ENCODE measurements around the gene ZNF547.
"Not testable (repeated sequence)": the region's sequence is repeated elsewhere in the genome, so short reads cannot be mapped to it uniquely, and the experiment has no call there.

The ZNF547 gene

DNA sequence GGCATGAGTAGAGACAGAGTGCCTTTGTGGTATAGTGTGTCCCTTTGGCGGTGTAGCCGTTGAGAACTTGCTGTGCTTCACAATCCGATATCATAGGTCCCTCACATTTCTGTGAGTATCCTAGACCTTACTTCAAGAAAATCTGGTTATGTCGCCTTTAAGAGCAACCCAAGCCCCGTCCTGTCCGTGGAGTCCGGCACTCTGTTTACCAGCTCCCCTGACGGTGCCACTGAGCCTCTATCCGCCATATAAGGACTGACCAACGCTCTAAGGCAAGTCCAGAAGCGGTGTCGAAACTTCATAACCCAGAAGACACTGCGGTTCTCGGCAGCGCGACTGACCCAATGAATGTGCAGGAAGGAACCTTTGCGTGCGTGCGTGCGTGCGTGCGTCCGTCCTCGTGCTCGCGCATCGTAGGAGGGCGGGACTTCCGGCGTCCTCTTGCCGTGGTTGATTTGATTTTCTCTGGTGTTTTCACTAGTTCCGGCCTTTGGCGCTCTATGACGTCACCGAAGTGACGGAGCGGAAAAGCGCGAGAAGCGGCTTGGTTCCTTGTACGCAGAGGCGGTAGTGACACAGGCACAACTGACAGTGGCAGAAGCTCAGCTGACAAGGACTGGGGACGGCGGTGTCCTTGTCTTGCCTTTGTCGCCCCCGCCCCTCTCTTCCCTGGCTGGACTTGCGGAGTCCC lies at the start of gene ZNF547, which contains the start of gene TRAPPC2B:
Gene ZNF547, plus strand, starts transcription at position 555 of the 691 bp plus-strand sequence. CDS start 5,005 bp downstream, outside the sequence.
Gene TRAPPC2B, plus strand, starts transcription at position 555 of the 691 bp plus-strand sequence. CDS start 1,283 bp downstream, outside the sequence.
- peak; percentile 98 for DNase-seq

DNA sequence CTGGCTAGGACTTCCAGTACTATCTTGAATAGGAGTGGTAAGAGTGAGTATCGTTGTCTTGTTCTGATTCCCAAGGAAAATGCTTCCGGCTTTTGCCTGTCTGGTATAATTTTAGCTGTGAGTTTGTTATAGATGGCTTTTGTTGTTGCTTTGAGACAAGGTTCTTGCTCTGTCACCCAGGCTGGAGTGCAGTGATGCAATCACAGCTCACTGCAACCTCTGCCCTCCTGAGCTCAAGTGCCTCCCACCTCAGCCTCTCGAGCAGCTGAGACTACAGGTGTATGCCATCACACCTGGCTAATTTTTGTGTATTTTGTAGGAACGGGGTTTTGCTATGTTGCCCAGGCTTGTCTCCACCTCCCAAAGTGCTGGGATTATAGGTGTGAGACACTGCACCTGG lies 49.2 kb upstream of the ZNF547 start:
- DNase-seq, result no peak

- DNase-seq, result no peak
Measured at GRCh38 chr19:57317503-57317902, 45.8 kb upstream of the ZNF547 start.

- no peak for DNase-seq
Measured at GRCh38 chr19:57319869-57320179, 43.5 kb upstream of the ZNF547 start.

DNA sequence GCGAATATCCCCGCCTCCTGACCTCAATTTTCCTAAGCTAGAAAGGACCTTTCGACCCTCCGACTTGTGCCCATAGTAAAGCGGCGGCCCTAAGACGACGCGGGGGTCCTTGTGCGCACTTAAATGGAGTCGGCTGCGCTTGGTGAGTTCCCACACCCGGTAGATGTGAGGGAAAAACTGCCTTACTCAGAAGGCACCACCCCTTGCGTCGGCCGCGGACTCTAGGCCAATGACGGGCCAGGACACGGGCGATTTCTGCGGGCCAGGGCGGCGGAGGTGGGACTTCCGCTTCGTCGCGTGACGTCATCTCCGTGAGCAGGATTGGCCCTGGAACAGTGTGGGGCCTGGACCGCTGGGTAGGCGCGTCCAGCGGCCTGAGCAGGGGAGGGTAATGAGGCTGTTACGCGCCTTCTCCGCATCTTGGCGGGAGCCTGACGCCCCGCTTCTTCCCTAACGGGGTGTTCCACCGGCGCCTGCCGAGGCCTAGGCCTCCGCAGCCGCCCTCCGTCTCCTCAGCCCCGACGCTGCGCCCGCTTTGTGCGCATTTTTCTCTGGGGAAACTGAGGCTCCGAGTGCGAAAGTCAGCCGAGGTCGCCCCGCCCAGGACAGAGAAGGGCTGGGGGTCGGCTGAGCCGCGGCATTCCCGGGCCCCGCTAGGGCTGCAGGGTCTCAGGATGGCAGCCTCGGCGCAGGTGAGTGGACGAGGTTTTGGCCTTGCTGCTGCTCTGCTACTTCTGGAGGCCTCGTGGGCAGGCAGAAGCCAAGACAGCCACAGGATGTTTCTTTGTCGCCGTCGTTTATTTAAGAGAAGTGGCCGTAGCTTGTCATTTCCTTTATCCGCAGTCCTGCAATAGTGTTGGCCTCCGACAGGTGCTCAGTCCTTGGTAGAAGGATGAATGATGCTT lies 42.9 kb upstream of the ZNF547 start, which contains the start of gene ZNF543:
Gene ZNF543, plus strand, starts transcription at position 293 of the 905 bp plus-strand sequence. Its CDS starts 382 bp downstream, at position 675.
- peak; percentile 95 for DNase-seq

- DNase-seq, result no peak
Measured at GRCh38 chr19:57321116-57321515, 42.2 kb upstream of the ZNF547 start.

GRCh38 chr19:57321751-57322150 lies 41.6 kb upstream of the ZNF547 start:
- DNase-seq, result no peak

DNA sequence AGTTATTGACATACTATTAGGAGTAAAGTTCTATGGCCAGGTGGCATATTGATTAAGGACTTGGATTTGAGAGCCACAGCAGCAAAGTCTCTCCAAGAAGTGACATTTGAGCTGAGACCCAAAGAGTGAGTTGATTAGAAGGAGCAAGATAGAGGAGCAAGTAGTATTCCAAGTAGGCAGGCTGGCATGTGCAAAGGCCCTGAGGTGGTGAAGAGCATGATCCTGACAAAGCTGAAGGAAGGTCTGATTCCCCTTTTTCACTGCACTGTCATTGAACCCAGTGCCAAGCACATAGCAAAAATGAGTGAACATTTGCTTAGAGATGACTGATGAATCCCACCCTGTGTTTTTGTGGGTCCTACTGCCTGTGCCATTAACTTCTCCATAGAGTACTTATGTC lies 38.4 kb upstream of the ZNF547 start:
- no peak for DNase-seq

DNA sequence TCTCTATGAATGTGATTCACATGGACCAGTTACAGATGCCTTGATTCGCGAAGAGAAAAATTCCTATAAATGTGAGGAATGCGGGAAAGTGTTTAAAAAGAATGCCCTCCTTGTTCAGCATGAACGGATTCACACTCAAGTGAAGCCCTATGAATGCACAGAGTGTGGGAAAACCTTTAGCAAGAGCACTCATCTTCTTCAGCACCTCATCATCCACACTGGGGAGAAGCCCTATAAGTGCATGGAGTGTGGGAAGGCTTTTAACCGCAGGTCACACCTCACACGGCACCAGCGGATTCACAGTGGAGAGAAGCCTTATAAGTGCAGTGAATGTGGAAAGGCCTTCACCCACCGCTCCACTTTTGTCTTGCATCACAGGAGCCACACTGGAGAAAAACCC lies 35.4 kb upstream of the ZNF547 start:
- no peak for DNase-seq

- DNase-seq, result no peak
Measured at GRCh38 chr19:57334191-57334590, 29.2 kb upstream of the ZNF547 start.

- no peak for DNase-seq
Measured at GRCh38 chr19:57338877-57339276, 24.5 kb upstream of the ZNF547 start.

DNA sequence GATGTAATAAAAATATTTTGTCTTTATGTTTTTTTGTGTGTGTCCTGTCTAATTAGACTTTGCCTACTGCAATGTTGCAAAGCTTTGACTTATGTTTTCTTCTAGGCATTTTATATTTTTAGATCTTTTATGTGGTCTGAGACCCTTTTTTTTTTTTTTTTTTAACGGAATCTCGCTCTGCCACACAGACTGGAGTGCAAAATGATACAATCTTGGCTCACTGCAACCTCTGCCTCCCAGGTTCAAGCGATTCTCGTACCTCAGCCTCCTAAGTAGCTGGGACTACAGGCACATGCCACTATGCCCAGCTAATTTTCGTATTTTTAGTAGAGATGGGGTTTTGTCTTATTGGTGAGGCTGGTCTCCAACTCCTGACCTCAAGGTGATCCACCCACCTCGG lies 20.8 kb upstream of the ZNF547 start:
- no peak for DNase-seq

DNA sequence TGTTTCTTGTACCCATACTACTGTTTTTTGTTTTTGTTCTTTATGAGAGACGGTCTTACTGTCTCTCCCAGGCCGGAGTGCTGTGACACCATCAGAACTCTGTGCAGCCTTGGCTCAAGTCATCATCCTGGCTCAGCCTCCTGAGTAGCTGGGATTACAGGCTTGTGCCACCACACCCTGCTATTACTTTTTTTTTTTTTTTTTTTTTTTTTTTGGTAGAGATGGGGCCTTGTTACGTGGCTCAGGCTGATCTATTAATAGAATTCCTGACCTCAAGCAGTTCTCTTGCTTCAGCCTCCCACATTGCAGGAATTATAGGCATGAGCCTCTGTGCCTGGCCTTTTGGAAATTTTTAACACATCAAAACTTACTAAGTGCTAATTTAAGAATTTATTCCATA lies 15.2 kb upstream of the ZNF547 start:
- DNase-seq, result no peak

- peak; percentile 86 for DNase-seq
Measured at GRCh38 chr19:57350877-57351805, 12.2 kb upstream of the ZNF547 start, which contains the start of gene ZNF304. Gene ZNF304, plus strand, starts transcription at chr19:57351271. Its CDS starts 394 bp downstream, at chr19:57351665.

- DNase-seq, result no peak
Measured at GRCh38 chr19:57351867-57352266, 11.5 kb upstream of the ZNF547 start.

- no peak for DNase-seq
Measured at GRCh38 chr19:57355916-57356315, 7.4 kb upstream of the ZNF547 start.

DNA sequence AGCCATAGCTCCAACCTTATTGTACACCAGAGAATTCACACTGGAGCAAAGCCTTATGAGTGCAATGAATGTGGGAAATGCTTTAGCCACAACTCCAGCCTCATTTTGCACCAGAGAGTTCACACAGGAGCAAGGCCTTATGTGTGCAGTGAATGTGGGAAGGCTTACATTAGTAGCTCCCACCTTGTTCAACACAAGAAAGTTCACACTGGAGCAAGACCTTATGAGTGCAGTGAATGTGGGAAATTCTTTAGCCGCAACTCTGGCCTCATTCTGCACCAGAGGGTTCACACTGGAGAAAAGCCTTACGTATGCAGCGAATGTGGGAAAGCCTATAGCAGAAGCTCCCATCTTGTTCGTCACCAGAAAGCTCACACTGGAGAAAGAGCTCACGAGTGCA lies 5.9 kb upstream of the ZNF547 start:
- no peak for DNase-seq

DNA sequence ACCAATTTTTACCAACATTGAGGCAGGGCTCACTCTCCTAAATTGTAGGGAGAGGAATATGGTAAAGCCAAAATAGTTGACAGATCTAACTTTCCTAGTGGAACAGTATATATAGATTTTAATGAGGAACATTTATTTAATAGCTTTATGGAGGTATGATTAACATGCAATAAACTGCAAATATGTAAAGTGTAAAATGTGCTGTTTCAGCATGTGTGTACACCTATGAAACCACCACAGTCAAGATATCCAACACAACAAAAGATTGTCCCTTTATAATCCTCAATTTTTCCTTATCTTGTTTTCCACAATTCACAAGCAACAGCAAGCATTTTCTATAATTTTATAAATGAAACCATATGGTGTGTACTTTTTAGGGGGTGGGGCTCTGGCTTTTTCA lies 4.1 kb upstream of the ZNF547 start:
- DNase-seq, result no peak

DNA sequence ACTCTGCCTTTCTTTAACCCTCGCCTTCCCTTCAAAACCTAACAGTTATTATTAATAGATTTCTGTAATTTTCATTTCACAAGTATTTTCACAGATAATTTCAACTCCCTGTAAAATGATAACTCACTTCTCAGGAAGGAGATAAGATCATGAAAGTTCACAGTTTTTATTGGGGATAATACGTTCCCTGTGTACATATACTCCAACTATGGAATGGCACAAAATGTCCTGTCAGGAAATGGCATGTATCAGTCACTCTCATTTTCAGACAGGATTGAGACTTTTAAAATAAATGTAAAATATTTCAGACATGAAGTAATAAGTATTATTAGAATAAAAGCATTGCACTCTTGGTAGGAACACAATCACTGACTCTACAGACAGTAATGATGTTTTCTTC lies 932 bp upstream of the ZNF547 start:
- no peak for DNase-seq

GRCh38 chr19:57363688-57364181 lies 384 bp downstream of the ZNF547 start:
- no peak for DNase-seq

GRCh38 chr19:57366776-57367175 lies 3.4 kb downstream of the ZNF547 start:
- no peak for DNase-seq

- DNase-seq, result no peak
Measured at GRCh38 chr19:57374179-57374578, 10.8 kb downstream of the ZNF547 start.

- not testable (repeated sequence) for DNase-seq
Measured at GRCh38 chr19:57374647-57375046, 11.3 kb downstream of the ZNF547 start.

Data from stimulated activated CD8-positive, alpha-beta memory T cell treated with anti-CD3 and anti-CD28 coated beads, Interleukin-4, amount 100 ng/mL, for 48 hours (primary cell).